Esophagus squamous epithelium (tissue), 5 donors: ENCODE data around the gene BRD7. TPM values are rescaled to one million over a fixed set of nuclear protein-coding genes. Genes with fewer than 3 reads are reported as not detected.

ENCODE experiments used
- DNase-seq: peaks from one replicate; lab custom pipeline; 2025; lab: John Stamatoyannopoulos, UW
- H3K27ac ChIP-seq, 4 donors: fragments of 200-600 bp; sonication (generic); one replicate each; pipeline ENCODE4 v1.5.1; 2016 to 2019; ENCODE audit warnings: mild to moderate bottlenecking in 1 of 4
- H3K27me3 ChIP-seq, 4 donors: fragments of 200-600 bp; sonication (generic); 1 replicate in 3 of 4; 2 replicates in 1 of 4; pipeline versions ENCODE4 v1.5.1 to v1.6.0; 2017 to 2021; ENCODE audit warnings: antibody characterized with exemption in 1 of 4
- H3K36me3 ChIP-seq, 3 donors: fragments of 200-600 bp; sonication (generic); one replicate each; pipeline ENCODE4 v1.5.1; 2016 to 2019
- H3K4me1 ChIP-seq, 3 donors: fragments of 200-600 bp; sonication (generic); one replicate each; pipeline ENCODE4 v1.5.1; 2017 to 2019
- H3K4me3 ChIP-seq, 4 donors: fragments of 200-600 bp; sonication (generic); 1 replicate in 3 of 4; 2 replicates in 1 of 4; pipeline ENCODE4 v1.5.1; 2016 to 2019; ENCODE audit warnings: mild to moderate bottlenecking in 2 of 4, moderate library complexity in 1 of 4
- H3K9me3 ChIP-seq, 3 donors: fragments of 200-600 bp; sonication (generic); one replicate each; pipeline ENCODE4 v1.5.1; 2016 to 2019
- POLR2A ChIP-seq, 4 donors: fragments of 450-650 bp; IDR thresholded peaks; one replicate each; pipeline ENCODE4 v1.6.1; 2017; ENCODE audit warnings: antibody characterized with exemption in 4 of 4, mild to moderate bottlenecking in 4 of 4, moderate library complexity in 3 of 4
- WGBS, 2 donors: methylation state at CpG; one replicate each; pipeline ENCODE4 v1.1.5; 2018; 5-methylcytosine and 5-hydroxymethylcytosine counted together
- intact Hi-C: fragments of 100-400 bp; cut with DNase I; formaldehyde crosslinking; loops from one replicate; pipeline ENCODE4 v1.15.0; 2022
- total RNA-seq, 4 donors: library from RNA; depleted of rRNA; stranded (reverse); fragments of >200 nt; gene quantifications; one replicate each; pipeline ENCODE4 v1.1.0, GENCODE V29; 2016
- TF ChIP-seq, protein P1 (sequence below), 6 experiments: fragments of 450-650 bp in 4 of 6; fragments of 200-600 bp in 2 of 6; sonication (generic) in 2 of 6; IDR thresholded peaks; one replicate each; pipeline ENCODE4 v1.5.1; 2016 to 2019; ENCODE audit warnings: antibody characterized with exemption in 6 of 6, mild to moderate bottlenecking in 4 of 6, moderate library complexity in 4 of 6
- donor health status: DM: yes; HTN: yes; CAD: no.

Gene BRD7
- total RNA-seq, 4 donors from 2014 or later, result 42.0 to 81.9 (median 51.4) TPM

DNA sequence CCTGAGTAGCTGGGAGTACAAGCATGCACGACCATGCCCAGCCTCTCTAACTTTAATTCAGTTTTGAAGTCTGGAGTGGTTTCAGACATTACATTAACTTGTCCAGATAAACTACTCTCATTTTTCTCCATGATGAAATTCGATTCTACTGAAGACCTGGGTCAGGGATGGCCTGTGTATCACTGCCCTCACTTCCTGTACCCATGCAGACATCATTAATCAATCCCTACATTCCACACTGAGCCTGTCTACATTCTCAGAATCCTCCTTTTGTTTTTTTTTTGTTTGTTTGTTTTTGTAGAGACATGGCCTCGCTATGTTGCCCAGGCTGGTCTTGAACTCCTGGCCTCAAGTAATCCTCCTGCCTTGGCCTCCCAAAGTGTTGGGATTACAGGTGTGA, 79.9 kb downstream of the BRD7 start:
- no peak for DNase-seq
- Histone ChIP-seq H3K4me1 (peaks cover 8 to 19% (median 11%) of the 10 kb centered on the region in 3 donors), H3K27ac (no peak overlapping the region), H3K4me3 (no peak overlapping the region), H3K9me3 (peaks cover 0 to 4% (median 0%) of the 10 kb centered on the region in 3 donors), H3K27me3 (no peaks in the 10 kb centered on the region), H3K36me3 (peaks cover 0 to 71% (median 0%) of the 10 kb centered on the region in 3 donors)
- TF ChIP-seq, protein P1, sequence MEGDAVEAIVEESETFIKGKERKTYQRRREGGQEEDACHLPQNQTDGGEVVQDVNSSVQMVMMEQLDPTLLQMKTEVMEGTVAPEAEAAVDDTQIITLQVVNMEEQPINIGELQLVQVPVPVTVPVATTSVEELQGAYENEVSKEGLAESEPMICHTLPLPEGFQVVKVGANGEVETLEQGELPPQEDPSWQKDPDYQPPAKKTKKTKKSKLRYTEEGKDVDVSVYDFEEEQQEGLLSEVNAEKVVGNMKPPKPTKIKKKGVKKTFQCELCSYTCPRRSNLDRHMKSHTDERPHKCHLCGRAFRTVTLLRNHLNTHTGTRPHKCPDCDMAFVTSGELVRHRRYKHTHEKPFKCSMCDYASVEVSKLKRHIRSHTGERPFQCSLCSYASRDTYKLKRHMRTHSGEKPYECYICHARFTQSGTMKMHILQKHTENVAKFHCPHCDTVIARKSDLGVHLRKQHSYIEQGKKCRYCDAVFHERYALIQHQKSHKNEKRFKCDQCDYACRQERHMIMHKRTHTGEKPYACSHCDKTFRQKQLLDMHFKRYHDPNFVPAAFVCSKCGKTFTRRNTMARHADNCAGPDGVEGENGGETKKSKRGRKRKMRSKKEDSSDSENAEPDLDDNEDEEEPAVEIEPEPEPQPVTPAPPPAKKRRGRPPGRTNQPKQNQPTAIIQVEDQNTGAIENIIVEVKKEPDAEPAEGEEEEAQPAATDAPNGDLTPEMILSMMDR (IDR thresholded peaks at IDR 0.05), result no peak
- no peak for TF ChIP-seq POLR2A (IDR thresholded peaks at IDR 0.05)
- intact Hi-C loops, result no loop called here
- 72% methylated on average over 3 of the region's 3 CpGs for WGBS, 2 donors

GRCh38 chr16:50288026-50288425, 80.8 kb downstream of the BRD7 start:
- no peak overlapping the region for H3K4me3 ChIP-seq
- WGBS, 2 donors, result 94 to 100% methylated on average over 2 to 6 of the region's 17 CpGs
- peaks cover 0 to 62% (median 0%) of the 10 kb centered on the region in 3 donors for H3K36me3 ChIP-seq
- no peak for DNase-seq
- peaks cover 11 to 28% (median 18%) of the 10 kb centered on the region in 3 donors for H3K4me1 ChIP-seq
- peaks cover 0 to 4% (median 0%) of the 10 kb centered on the region in 3 donors for H3K9me3 ChIP-seq
- intact Hi-C loops, result no loop called here
- TF ChIP-seq, protein P1 (IDR thresholded peaks at IDR 0.05), result no peak
- no peak for TF ChIP-seq POLR2A (IDR thresholded peaks at IDR 0.05)
- no peak overlapping the region for H3K27ac ChIP-seq
- H3K27me3 ChIP-seq, result no peaks in the 10 kb centered on the region

GRCh38 chr16:50286681-50287080, 82.1 kb downstream of the BRD7 start:
- DNase-seq, result no peak
- H3K4me3 ChIP-seq, result no peak overlapping the region
- 86 to 88% methylated on average over 2 to 3 of the region's 3 CpGs for WGBS, 2 donors
- H3K4me1 ChIP-seq, result peaks cover 11 to 42% (median 22%) of the 10 kb centered on the region in 3 donors
- H3K27me3 ChIP-seq, result no peaks in the 10 kb centered on the region
- intact Hi-C loops, result no loop called here
- no peak overlapping the region for H3K27ac ChIP-seq
- H3K36me3 ChIP-seq, result peaks cover 0 to 49% (median 0%) of the 10 kb centered on the region in 3 donors
- TF ChIP-seq, protein P1 (IDR thresholded peaks at IDR 0.05), result no peak
- TF ChIP-seq POLR2A (IDR thresholded peaks at IDR 0.05), result no peak
- peaks cover 0 to 4% (median 0%) of the 10 kb centered on the region in 3 donors for H3K9me3 ChIP-seq

GRCh38 chr16:50285406-50286003, 83.3 kb downstream of the BRD7 start:
- WGBS, 2 donors, result 88 to 90% methylated on average over 2 to 3 of the region's 5 CpGs
- Histone ChIP-seq H3K27me3 (no peaks in the 10 kb centered on the region), H3K9me3 (peaks cover 0 to 4% (median 0%) of the 10 kb centered on the region in 3 donors), H3K4me1 (peaks cover 14 to 54% (median 32%) of the 10 kb centered on the region in 3 donors), H3K36me3 (peaks cover 0 to 37% (median 0%) of the 10 kb centered on the region in 3 donors), H3K4me3 (no peak overlapping the region), H3K27ac (no peak overlapping the region)
- no peak for DNase-seq
- intact Hi-C loops, result no loop called here
- no peak for TF ChIP-seq POLR2A (IDR thresholded peaks at IDR 0.05)
- TF ChIP-seq, protein P1 (IDR thresholded peaks at IDR 0.05), result no peak

GRCh38 chr16:50284131-50284911, 84.5 kb downstream of the BRD7 start:
- TF ChIP-seq, protein P1 (IDR thresholded peaks at IDR 0.05), result no peak
- TF ChIP-seq POLR2A (IDR thresholded peaks at IDR 0.05), result no peak
- H3K27ac ChIP-seq, result peak overlapping the region in 1 of 4 donors; percentile 29
- peaks cover 0 to 26% (median 0%) of the 10 kb centered on the region in 3 donors for H3K36me3 ChIP-seq
- 47 to 68% methylated on average over 3 to 9 of the region's 14 CpGs for WGBS, 2 donors
- no peaks in the 10 kb centered on the region for H3K27me3 ChIP-seq
- intact Hi-C loops, result no loop called here
- H3K4me1 ChIP-seq, result peaks cover 15 to 61% (median 32%) of the 10 kb centered on the region in 3 donors
- no peak overlapping the region for H3K4me3 ChIP-seq
- peaks cover 0 to 4% (median 0%) of the 10 kb centered on the region in 3 donors for H3K9me3 ChIP-seq
- no peak for DNase-seq
